ENCODE data around the gene ARHGEF40. TPM values are rescaled to one million over a fixed set of nuclear protein-coding genes. Genes with fewer than 3 reads are reported as not detected.

Gene ARHGEF40
- total and polyA plus RNA-seq, 8 donors: 34.7 to 97.3 (median 80.1) TPM

- no peak overlapping the region for H3K4me3 ChIP-seq
- intact Hi-C loops (cut with DNase I): no loop called here
- H3K27me3 ChIP-seq: peaks cover 0 to 16% of the 10 kb centered on the region in 2 donors
- DNase-seq (no peak), ATAC-seq (no peak)
- no peak for TF ChIP-seq CTCF (IDR thresholded peaks at IDR 0.05)
- peaks cover 5 to 41% of the 10 kb centered on the region in 2 donors for H3K4me1 ChIP-seq
- no peaks in the 10 kb centered on the region for H3K9me3 ChIP-seq
- H3K36me3 ChIP-seq: peaks cover 0 to 16% of the 10 kb centered on the region in 2 donors
- H3K27ac ChIP-seq: peak overlapping the region; percentile 61 to 72
These were observed 26.3 kb downstream of the ARHGEF40 start for GRCh38 chr14:21096438-21096837.

GRCh38 chr14:21096978-21097635, 27.0 kb downstream of the ARHGEF40 start:
- no peak for ATAC-seq
- Histone ChIP-seq H3K4me1 (peaks cover 5 to 41% of the 10 kb centered on the region in 2 donors), H3K27ac (peak overlapping the region; percentile 61 to 72), H3K9me3 (no peaks in the 10 kb centered on the region), H3K4me3 (peak overlapping the region; percentile 27 to 44), H3K36me3 (peaks cover 0 to 9% of the 10 kb centered on the region in 2 donors), H3K27me3 (peaks cover 0 to 16% of the 10 kb centered on the region in 2 donors)
- no peak for DNase-seq
- intact Hi-C loops (cut with DNase I): no loop called here
- no peak for TF ChIP-seq CTCF (IDR thresholded peaks at IDR 0.05)

- intact Hi-C loops (cut with DNase I): no loop called here
- peaks cover 0 to 16% of the 10 kb centered on the region in 2 donors for H3K27me3 ChIP-seq
- H3K4me1 ChIP-seq: peaks cover 5 to 38% of the 10 kb centered on the region in 2 donors
- peak overlapping the region; percentile 27 to 44 for H3K4me3 ChIP-seq
- TF ChIP-seq CTCF (IDR thresholded peaks at IDR 0.05): no peak
- peak overlapping the region; percentile 61 to 72 for H3K27ac ChIP-seq
- DNase-seq (peak in 1 of 4 donors; percentile 73), ATAC-seq (peak; percentile 16)
- H3K9me3 ChIP-seq: no peaks in the 10 kb centered on the region
- peaks cover 0 to 6% of the 10 kb centered on the region in 2 donors for H3K36me3 ChIP-seq
These were observed 27.6 kb downstream of the ARHGEF40 start for GRCh38 chr14:21097636-21098075.

DNA sequence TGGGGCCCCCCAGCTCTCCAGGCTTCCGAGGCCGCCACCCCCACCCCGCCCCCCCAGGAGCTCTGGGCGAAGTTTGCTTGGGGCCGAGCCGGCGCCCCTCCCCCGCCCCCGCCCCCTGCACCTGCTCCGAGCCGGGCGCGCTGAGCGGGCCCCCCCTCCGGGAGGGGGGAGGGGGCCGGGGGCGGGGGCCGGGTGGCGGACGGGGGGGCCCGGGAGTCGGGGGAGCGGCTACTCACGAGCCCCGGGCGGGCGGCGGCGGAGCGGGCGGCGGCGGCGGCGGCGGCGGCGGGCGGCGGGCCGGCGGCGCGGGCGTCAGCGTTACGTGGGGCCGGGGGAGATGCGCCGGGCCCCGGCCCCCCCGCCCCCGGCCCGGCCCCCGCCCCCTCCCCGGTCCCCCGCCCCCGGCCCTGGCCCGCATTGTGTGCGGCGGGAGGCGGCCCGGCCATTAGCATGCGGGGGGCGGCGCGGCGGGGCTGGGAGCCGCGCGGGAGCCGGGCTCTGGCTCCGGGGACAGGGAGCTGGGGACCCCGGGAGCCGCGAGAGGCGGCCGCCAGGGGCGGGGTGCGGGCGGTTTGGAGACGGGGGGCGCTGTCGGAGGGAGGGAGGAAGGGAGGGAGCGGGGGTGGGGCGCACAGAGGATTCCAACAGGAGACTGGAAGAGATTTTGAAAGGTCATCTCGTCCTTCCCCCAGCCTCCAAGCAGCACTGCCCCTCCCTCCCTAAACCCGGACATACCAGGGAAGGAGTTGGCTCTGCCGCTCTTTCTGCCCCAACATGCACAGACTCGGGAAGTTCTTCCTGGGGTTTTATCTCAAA, 28.2 kb downstream of the ARHGEF40 start, which contains the start of gene ZNF219:
Gene ZNF219, minus strand, starts transcription at position 580 of the 816 bp plus-strand sequence. CDS start 5,064 bp downstream, outside the sequence.
- peak within 1 kb of the TSS; percentile 40 to 56 for H3K4me3 ChIP-seq
- peaks cover 0 to 16% of the 10 kb centered on the region in 2 donors for H3K27me3 ChIP-seq
- peak within 1 kb of the TSS; percentile 76 to 84 for H3K27ac ChIP-seq
- peak; percentile 52 for ATAC-seq
- H3K4me1 ChIP-seq: peaks cover 5 to 40% of the 10 kb centered on the region in 2 donors
- DNase-seq: peak in 3 of 4 donors; percentile 65 to 85 (median 74)
- intact Hi-C loops (cut with DNase I): no loop called here
- no peaks in the 10 kb centered on the region for H3K36me3 ChIP-seq
- no peaks in the 10 kb centered on the region for H3K9me3 ChIP-seq
- no peak for TF ChIP-seq CTCF (IDR thresholded peaks at IDR 0.05)

All from left lung (tissue), 10 donors.